ENCODE data around the gene ENO3.

Gene ENO3

DNA sequence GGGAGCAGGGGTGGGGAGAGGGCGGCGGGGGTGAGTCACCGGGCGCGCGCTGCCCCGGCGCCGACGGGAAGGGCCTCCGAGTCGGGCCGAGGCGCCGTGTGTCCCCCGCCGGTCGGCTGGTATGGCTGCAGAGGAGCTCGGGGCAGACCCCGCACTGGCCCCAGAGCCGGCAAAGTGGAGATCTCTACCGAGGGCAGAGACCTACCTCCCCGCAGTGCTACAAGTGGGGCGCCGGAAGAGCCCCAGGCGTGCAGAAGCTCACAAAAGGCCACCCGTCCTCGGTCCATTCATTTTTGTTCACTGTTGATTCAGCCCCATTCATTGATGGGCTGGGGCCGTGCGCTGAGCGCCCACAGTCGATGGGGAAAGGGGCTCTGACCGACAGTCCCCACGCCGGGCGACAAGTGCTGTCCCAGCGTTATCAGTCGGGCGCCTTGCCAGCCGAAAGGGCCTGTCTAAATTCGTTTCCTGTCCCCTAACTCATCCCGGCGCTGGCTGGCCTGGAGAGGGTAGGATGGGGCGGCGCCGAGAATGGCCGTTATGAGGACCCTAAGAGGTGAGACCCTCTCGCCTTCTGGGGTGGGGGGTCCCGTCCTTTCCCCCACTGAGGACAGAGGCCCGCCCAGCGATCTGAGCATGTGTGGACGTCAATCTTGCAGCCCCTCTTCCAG is 709 bp upstream of the ENO3 start:
- no peak for DNase-seq (ENCODE audit: low read depth)

GRCh38 chr17:4951486-4951885 is 567 bp downstream of the ENO3 start:
- no peak for DNase-seq (ENCODE audit: low read depth)

- DNase-seq (ENCODE audit: low read depth), result no peak
These were observed 2.6 kb downstream of the ENO3 start for GRCh38 chr17:4953451-4953961.

DNA sequence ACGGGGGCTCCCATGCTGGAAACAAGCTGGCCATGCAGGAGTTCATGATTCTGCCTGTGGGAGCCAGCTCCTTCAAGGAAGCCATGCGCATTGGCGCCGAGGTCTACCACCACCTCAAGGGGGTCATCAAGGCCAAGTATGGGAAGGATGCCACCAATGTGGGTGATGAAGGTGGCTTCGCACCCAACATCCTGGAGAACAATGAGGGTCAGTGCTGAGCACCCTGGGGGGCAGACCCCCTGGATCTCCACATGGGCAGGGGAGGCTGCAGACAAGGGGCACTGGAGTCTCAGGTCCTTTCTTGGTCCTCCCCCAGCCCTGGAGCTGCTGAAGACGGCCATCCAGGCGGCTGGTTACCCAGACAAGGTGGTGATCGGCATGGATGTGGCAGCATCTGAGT is 4.2 kb downstream of the ENO3 start:
- DNase-seq (ENCODE audit: low read depth), result no peak

DNA sequence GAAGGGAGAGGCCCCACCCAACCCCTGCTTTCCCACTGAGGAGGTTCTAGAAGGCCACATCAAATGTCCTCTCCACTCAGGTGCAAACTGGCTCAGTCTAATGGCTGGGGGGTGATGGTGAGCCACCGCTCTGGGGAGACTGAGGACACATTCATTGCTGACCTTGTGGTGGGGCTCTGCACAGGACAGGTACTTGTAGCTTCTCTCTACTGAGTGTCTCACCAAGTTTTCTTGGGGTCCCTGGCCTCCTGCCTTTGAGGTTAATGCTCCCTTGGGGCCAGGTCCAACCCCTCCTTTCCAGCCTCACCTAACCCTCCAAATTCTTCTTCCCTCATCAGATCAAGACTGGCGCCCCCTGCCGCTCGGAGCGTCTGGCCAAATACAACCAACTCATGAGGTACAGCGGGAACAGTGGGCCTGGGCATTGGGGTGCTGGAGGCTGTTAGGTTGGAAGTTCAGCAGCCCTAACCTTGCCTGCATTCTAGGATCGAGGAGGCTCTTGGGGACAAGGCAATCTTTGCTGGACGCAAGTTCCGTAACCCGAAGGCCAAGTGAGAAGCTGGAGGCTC is 5.7 kb downstream of the ENO3 start:
- DNase-seq (ENCODE audit: low read depth), result no peak

DNA sequence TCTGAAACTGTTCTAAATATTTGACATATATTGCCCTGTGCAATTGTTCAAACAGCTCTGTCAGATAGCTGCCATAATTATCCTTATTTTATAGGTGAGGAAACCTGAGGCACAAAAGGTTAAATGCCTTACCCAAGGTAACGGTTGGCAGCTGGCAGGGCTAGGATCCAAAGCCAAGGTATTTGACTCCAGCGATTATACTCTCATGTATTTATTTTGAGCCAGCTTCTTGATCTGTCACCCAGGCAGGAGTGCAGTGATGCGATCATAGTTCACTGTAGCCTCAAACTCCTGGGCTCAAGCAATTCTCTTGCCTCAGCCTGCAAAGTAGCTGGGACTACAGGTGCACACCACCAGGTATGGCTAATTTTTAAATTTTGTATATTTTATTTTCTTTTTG is 7.2 kb downstream of the ENO3 start:
- no peak for DNase-seq (ENCODE audit: low read depth)

- no peak for DNase-seq (ENCODE audit: low read depth)
These were observed 8.5 kb downstream of the ENO3 start for GRCh38 chr17:4959261-4959965.

- DNase-seq (ENCODE audit: low read depth), result no peak
These were observed 9.5 kb downstream of the ENO3 start for GRCh38 chr17:4960279-4960922.

DNA sequence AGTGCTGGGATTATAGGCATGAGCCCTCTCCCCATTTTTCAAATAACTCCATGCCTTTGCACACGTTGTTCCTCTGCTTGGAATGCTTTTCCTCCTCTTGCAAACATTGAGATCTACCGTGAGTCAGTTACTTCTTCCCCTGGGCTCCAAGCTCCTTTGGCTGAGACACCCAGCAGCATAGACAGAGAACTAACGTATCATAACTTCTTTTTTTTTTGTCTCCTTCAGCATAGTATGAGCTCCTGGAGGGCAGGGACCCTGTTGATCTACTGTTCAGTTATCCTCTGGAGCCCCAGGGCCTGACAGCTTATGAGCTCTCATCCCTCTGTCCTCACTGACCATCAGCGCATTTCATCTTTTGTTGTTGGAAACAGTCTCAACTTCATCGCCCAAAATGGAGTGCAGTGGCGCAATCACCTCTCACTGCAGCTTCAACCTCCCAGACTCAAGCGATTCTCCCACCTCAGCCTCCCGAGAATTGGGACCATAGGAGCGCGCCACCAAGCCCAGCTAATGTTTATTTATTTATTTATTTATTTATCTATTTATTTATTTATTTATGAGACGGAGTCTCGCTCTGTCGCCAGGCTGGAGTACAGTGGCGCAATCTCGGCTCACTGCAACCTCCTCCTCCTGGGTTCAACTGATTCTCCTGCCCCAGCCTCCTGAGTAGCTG is 14.5 kb downstream of the ENO3 start:
- no peak for DNase-seq (ENCODE audit: low read depth)

DNA sequence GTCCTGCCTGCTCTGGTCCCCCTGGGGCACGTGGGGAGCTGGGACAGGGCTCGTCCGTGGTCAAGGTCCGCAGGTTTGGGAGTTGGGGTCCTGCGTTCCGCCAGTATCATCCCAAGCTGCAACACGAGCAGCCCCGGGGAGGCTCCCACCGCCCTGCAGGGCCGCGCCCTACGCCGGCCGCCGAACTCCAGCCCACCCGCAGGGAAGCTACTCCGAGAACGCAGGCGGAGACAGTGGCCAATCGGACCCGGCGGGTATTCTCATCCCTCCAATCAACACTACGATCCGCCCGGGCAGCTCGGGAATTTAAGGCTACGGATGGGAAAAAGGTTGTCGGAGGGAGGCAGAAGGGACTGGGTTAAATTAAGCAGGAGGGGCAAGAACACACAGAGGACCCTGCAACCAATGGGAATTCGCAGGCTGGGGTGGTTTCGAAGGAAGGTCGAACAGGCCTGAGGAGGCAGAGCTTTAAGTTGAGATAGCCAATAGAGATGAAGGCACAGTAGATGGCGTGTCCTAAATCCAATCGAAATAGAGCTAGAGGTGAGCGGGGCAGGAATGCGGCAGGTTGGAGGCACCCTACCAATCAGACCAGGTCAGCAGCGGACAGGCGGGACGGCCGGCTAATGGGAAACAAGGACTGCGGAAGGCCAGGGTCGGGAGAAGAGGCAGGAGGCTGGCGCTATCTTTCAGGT is 16.1 kb downstream of the ENO3 start:
- peak; percentile 90 for DNase-seq (ENCODE audit: low read depth)

- DNase-seq (ENCODE audit: low read depth), result peak; percentile 91
These were observed 16.9 kb downstream of the ENO3 start, which contains the start of gene SPAG7 for GRCh38 chr17:4967539-4968485. Gene SPAG7, minus strand, starts transcription at chr17:4967817. Its CDS starts 13 bp downstream, at chr17:4967804.

DNA sequence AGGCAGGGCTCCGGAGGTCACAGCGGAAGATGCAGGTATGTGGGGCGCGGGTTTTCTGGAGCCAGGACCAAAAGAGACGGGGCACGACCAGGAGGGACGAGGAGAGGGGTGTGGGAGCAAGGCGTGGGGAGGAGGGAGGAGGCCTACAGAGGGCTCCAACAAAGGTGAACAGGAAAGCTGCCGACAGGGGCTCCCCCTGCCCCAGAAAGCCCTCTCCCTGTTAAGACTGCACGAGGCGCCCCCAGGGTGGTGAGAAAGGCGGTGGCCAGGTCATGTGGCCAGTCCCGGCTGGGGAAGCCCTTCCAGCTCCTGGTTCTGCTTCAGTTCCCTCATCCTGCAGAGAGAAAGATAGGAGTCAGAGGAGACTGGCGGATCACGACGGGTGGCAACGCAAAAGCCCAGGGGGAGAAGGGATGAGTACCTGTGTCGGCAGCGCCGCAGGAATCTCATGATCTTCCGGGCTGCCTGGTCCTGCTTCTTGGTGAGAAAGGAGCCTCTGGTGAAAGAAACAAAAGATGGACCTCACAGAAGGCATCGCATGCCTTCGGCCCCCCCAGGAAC is 17.6 kb downstream of the ENO3 start:
- DNase-seq (ENCODE audit: low read depth), result no peak

- peak; percentile 22 for DNase-seq (ENCODE audit: low read depth)
These were observed 18.2 kb downstream of the ENO3 start for GRCh38 chr17:4969047-4969550.

GRCh38 chr17:4969551-4970173 is 18.7 kb downstream of the ENO3 start:
- DNase-seq (ENCODE audit: low read depth), result no peak

GRCh38 chr17:4970273-4970672 is 19.4 kb downstream of the ENO3 start:
- DNase-seq (ENCODE audit: low read depth), result no peak

GRCh38 chr17:4971826-4972225 is 20.9 kb downstream of the ENO3 start:
- no peak for DNase-seq (ENCODE audit: low read depth)

GRCh38 chr17:4972322-4972721 is 21.4 kb downstream of the ENO3 start:
- DNase-seq (ENCODE audit: low read depth), result no peak

- DNase-seq (ENCODE audit: low read depth), result no peak
These were observed 21.8 kb downstream of the ENO3 start for GRCh38 chr17:4972752-4973151.
